ENCODE results near the gene IL17RD.

The IL17RD gene

GRCh38 chr3:57164657-57165573 lies at the start of gene IL17RD:
Gene IL17RD (minus strand): TSS chr3:57165353. CDS start chr3:57165286, 67 bp downstream.
- peak within 1 kb of the TSS; percentile 86 for H3K4me3 Mint-ChIP-seq
- H3K9me3 Mint-ChIP-seq, result no peaks in the 10 kb centered on the region
- H3K36me3 Mint-ChIP-seq, result peaks cover 4% of the 10 kb centered on the region
- peaks cover 11% of the 10 kb centered on the region for H3K4me1 Mint-ChIP-seq
- H3K27ac Mint-ChIP-seq, result peak within 1 kb of the TSS; percentile 62
- peaks cover 62% of the 10 kb centered on the region for H3K27me3 Mint-ChIP-seq

- Mint-ChIP-seq H3K4me1 (no peaks in the 10 kb centered on the region), H3K9me3 (no peaks in the 10 kb centered on the region), H3K4me3 (no peak overlapping the region), H3K27me3 (no peaks in the 10 kb centered on the region), H3K36me3 (no peaks in the 10 kb centered on the region), H3K27ac (no peak overlapping the region)
These were observed 41.3 kb upstream of the IL17RD start for GRCh38 chr3:57206423-57206822.

GRCh38 chr3:57199895-57200297 lies 34.7 kb upstream of the IL17RD start, which contains the start of gene HESX1:
Gene HESX1 (minus strand): TSS chr3:57199978. CDS start chr3:57199918, 60 bp downstream.
- Mint-ChIP-seq H3K27me3 (no peaks in the 10 kb centered on the region), H3K4me1 (no peaks in the 10 kb centered on the region), H3K9me3 (no peaks in the 10 kb centered on the region), H3K4me3 (no peak within 1 kb of the TSS), H3K36me3 (no peaks in the 10 kb centered on the region), H3K27ac (no peak within 1 kb of the TSS)

GRCh38 chr3:57194641-57195040 lies 29.5 kb upstream of the IL17RD start:
- Mint-ChIP-seq H3K4me1 (no peaks in the 10 kb centered on the region), H3K9me3 (no peaks in the 10 kb centered on the region), H3K27ac (no peak overlapping the region), H3K4me3 (no peak overlapping the region), H3K27me3 (peaks cover 4% of the 10 kb centered on the region), H3K36me3 (no peaks in the 10 kb centered on the region)

- no peak overlapping the region for H3K4me3 Mint-ChIP-seq
- H3K4me1 Mint-ChIP-seq, result no peaks in the 10 kb centered on the region
- no peaks in the 10 kb centered on the region for H3K9me3 Mint-ChIP-seq
These were observed 26.9 kb upstream of the IL17RD start for GRCh38 chr3:57192028-57192427.

GRCh38 chr3:57184526-57184925 lies 19.4 kb upstream of the IL17RD start:
- H3K4me1 Mint-ChIP-seq, result no peaks in the 10 kb centered on the region
- no peaks in the 10 kb centered on the region for H3K27me3 Mint-ChIP-seq
- no peak overlapping the region for H3K4me3 Mint-ChIP-seq
- no peaks in the 10 kb centered on the region for H3K9me3 Mint-ChIP-seq
- no peak overlapping the region for H3K27ac Mint-ChIP-seq
- H3K36me3 Mint-ChIP-seq, result no peaks in the 10 kb centered on the region

More at GRCh38 chr3:57192028-57192427, 26.9 kb upstream of the IL17RD start:
- Mint-ChIP-seq H3K36me3 (no peaks in the 10 kb centered on the region), H3K27me3 (peaks cover 4% of the 10 kb centered on the region), H3K27ac (no peak overlapping the region)

GRCh38 chr3:57179580-57180410 lies 14.6 kb upstream of the IL17RD start:
- no peak overlapping the region for H3K27ac Mint-ChIP-seq
- H3K27me3 Mint-ChIP-seq, result peaks cover 7% of the 10 kb centered on the region
- H3K9me3 Mint-ChIP-seq, result no peaks in the 10 kb centered on the region
- no peaks in the 10 kb centered on the region for H3K4me1 Mint-ChIP-seq
- H3K4me3 Mint-ChIP-seq, result no peak overlapping the region
- H3K36me3 Mint-ChIP-seq, result no peaks in the 10 kb centered on the region

GRCh38 chr3:57176045-57176444 lies 10.9 kb upstream of the IL17RD start:
- Mint-ChIP-seq H3K4me1 (no peaks in the 10 kb centered on the region), H3K27me3 (peaks cover 13% of the 10 kb centered on the region), H3K27ac (no peak overlapping the region), H3K9me3 (no peaks in the 10 kb centered on the region), H3K36me3 (no peaks in the 10 kb centered on the region), H3K4me3 (no peak overlapping the region)

- no peak overlapping the region for H3K4me3 Mint-ChIP-seq
- no peaks in the 10 kb centered on the region for H3K9me3 Mint-ChIP-seq
- H3K27me3 Mint-ChIP-seq, result peaks cover 22% of the 10 kb centered on the region
- peaks cover 4% of the 10 kb centered on the region for H3K4me1 Mint-ChIP-seq
- H3K36me3 Mint-ChIP-seq, result no peaks in the 10 kb centered on the region
- H3K27ac Mint-ChIP-seq, result no peak overlapping the region
These were observed 8.5 kb upstream of the IL17RD start for GRCh38 chr3:57173687-57174086.

GRCh38 chr3:57170946-57171345 lies 5.8 kb upstream of the IL17RD start:
- H3K27me3 Mint-ChIP-seq, result peaks cover 42% of the 10 kb centered on the region
- peaks cover 4% of the 10 kb centered on the region for H3K4me1 Mint-ChIP-seq
- H3K9me3 Mint-ChIP-seq, result no peaks in the 10 kb centered on the region
- peak overlapping the region; percentile 2 for H3K27ac Mint-ChIP-seq
- H3K4me3 Mint-ChIP-seq, result no peak overlapping the region
- H3K36me3 Mint-ChIP-seq, result no peaks in the 10 kb centered on the region

- Mint-ChIP-seq H3K4me3 (peak overlapping the region; percentile 59), H3K27ac (no peak overlapping the region), H3K4me1 (peaks cover 8% of the 10 kb centered on the region), H3K36me3 (no peaks in the 10 kb centered on the region), H3K27me3 (peaks cover 46% of the 10 kb centered on the region), H3K9me3 (no peaks in the 10 kb centered on the region)
These were observed 4.9 kb upstream of the IL17RD start for GRCh38 chr3:57169872-57170623.

GRCh38 chr3:57169108-57169507 lies 4.0 kb upstream of the IL17RD start:
- no peaks in the 10 kb centered on the region for H3K36me3 Mint-ChIP-seq
- peaks cover 12% of the 10 kb centered on the region for H3K4me1 Mint-ChIP-seq
- H3K9me3 Mint-ChIP-seq, result no peaks in the 10 kb centered on the region
- H3K27me3 Mint-ChIP-seq, result peaks cover 47% of the 10 kb centered on the region
- H3K4me3 Mint-ChIP-seq, result peak overlapping the region; percentile 55
- H3K27ac Mint-ChIP-seq, result no peak overlapping the region

GRCh38 chr3:57168151-57168550 lies 3.0 kb upstream of the IL17RD start:
- Mint-ChIP-seq H3K4me1 (peaks cover 15% of the 10 kb centered on the region), H3K27ac (no peak overlapping the region), H3K9me3 (no peaks in the 10 kb centered on the region), H3K36me3 (no peaks in the 10 kb centered on the region), H3K27me3 (peaks cover 53% of the 10 kb centered on the region), H3K4me3 (no peak overlapping the region)

- H3K9me3 Mint-ChIP-seq, result no peaks in the 10 kb centered on the region
- H3K27me3 Mint-ChIP-seq, result peaks cover 59% of the 10 kb centered on the region
- peaks cover 15% of the 10 kb centered on the region for H3K4me1 Mint-ChIP-seq
- H3K27ac Mint-ChIP-seq, result no peak overlapping the region
- H3K4me3 Mint-ChIP-seq, result no peak overlapping the region
- H3K36me3 Mint-ChIP-seq, result no peaks in the 10 kb centered on the region
These were observed 1.5 kb upstream of the IL17RD start for GRCh38 chr3:57166660-57167059.

GRCh38 chr3:57165641-57166040 lies 488 bp upstream of the IL17RD start:
- Mint-ChIP-seq H3K4me1 (peaks cover 15% of the 10 kb centered on the region), H3K9me3 (no peaks in the 10 kb centered on the region), H3K36me3 (peaks cover 2% of the 10 kb centered on the region), H3K4me3 (peak overlapping the region; percentile 83), H3K27me3 (peaks cover 62% of the 10 kb centered on the region), H3K27ac (peak overlapping the region; percentile 62)

All from activated naive CD4-positive, alpha-beta T cell treated with anti-CD3 and anti-CD28 coated beads, Interleukin-2, amount 50 U/mL, for 24 hours (primary cell).